Globus pallidus (tissue), 1 donor: ENCODE results near the gene OR2W3.

Experiments used
- DNase-seq: peaks from one replicate; pipeline ENCODE4 v3.0.0-alpha.2; 2015; ENCODE audit warnings: low spot score

The OR2W3 gene

DNA sequence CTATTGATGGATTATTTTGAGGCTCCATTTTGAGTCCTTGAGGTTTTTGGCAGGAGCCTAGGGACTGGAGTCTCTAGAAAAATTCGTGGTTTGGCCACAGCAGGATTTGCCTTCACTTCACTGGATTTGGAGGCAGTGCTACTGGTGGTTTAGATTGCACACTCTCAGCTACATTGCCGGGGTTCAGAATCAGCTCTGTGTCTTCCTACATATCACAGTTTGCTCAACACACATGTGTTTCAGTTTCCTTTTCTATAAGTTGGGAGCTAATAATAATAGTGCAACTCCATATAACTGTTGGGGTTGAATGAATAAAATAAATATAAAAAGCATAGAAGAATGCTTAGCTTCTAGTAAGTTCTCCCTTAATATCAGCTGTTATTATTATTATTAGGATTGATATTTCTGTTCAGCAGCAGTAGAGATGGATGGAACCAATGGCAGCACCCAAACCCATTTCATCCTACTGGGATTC is at the start of gene OR2W3:
Gene OR2W3 (plus strand): TSS at position 425 of the 475 bp plus-strand sequence. CDS start 0 bp downstream, at position 425.
- DNase-seq = no peak

DNA sequence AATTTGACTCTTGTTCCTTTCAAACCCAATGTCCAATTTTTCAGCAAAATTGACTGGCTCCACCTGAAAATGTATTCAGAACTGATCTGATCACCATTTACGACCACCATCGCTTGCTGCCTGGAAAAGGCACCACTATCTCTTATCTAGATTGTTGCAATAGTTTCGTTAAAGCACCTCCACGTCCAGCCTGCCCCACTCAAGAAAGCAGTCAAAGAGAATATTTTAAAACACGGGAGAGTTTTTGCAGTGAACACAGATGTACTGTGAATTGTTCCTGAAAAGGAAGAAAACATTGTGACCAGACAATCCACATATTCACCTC is 49.7 kb upstream of the OR2W3 start:
- DNase-seq = no peak

DNA sequence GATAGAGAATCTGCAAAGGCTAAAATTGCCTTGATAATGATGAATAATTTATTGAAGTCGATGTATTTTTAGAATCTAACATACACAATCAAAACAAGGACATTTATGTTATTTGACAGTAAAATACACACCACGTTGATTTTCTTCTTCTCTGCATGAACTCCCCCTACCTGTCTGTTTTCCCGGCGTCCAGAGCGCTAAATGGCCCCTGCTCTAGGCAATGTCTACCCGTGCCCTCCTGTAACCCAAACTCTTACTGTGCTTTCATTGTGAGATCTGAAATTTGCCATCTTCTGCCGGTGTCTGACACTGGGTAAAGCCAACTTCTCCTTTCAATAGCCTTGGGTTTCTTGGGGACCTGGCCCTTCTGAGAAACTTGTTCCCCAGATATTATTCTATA is 47.0 kb upstream of the OR2W3 start:
- DNase-seq = no peak

DNA sequence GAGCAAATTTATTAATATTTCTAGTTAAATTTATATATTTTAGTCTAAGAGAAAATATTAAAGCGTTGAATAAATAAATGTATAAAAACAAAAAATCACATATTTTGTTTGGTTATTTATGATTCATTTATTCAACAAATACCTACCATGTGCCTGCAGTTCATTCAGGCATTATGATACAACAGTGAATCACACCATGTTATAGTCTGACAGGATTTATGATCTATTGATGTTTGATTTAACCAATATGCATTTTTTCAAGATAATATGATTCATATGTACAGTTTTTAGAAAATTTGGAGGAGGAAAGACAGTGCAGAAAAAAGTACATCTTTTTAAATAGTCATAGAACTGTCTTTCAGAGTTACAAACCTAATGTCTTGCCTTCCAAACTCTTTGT is 45.8 kb upstream of the OR2W3 start:
- no peak for DNase-seq

DNA sequence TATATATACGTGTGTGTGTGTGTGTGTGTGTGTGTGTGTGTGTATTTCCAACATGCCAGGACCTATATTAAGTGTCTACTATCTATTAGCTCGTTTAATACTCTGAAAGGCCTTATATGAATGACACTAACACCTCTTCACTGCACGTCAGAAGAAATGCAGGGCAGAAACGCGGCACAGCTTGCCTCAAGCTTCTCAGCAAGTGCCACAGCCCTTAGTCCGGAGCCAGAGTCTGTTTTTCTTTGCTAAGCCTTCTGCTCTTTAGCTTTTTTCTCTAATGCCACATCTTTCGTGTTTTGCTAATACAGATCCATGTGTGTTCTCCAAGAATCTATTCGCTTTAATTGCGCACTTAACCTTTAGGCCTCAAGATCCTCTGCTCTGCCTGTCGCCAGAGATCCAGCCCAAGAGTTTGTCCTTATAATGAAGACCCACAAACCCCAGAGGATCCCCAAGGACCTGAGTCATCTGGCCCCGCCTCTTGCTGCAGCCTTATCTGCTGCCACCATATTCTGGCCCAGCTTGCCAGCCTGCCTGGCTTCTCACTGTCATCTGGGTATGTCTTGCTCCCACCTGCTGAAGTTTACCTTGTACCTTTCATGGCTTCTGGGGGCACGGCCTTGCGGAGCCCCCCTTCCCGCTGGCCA is 40.4 kb upstream of the OR2W3 start:
- no peak for DNase-seq

DNA sequence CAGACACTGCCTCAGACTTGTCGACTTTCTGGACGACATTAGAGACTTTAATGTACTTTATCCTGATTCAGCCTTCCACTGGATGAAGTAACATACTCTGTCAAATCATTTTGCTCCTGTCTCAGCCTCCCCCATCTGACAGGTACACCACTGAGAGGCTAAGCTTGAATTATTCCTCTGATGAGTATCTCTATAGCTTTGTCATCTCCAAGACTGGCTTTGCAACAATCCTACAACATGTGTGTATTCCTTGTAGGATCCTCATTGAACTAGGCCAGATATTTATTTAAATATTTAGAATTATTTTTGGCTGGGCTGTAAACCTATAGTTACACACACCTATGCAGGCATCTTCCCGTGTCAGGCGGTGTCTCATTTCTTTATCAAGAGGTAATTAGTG is 39.5 kb upstream of the OR2W3 start:
- no peak for DNase-seq

DNA sequence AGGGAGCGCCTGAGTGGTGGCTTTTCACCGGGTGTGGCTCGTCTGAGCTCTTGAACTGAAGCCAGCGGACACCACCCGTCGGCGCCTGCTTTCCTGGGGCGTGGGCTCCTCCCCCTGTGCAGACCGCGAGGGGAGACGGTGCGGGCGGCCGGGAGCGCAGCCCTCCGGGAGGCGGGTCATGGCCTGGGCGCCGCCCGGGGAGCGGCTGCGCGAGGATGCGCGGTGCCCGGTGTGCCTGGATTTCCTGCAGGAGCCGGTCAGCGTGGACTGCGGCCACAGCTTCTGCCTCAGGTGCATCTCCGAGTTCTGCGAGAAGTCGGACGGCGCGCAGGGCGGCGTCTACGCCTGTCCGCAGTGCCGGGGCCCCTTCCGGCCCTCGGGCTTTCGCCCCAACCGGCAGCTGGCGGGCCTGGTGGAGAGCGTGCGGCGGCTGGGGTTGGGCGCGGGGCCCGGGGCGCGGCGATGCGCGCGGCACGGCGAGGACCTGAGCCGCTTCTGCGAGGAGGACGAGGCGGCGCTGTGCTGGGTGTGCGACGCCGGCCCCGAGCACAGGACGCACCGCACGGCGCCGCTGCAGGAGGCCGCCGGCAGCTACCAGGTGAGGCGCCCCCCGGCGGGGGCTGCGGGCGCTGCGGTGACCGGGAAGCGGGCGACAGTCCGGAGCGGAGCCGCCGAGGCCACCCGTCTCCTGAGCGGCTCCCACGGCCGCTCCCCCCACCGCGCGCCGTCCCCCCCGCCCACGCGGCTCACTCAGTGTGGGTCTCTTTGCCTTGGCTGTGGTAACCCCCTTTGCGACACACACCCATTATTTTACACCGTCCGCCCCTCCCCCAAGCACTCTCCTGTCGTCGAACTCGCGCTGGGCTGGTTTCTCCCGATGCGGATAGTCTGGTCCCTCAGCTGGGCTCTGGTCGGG is 38.1 kb upstream of the OR2W3 start, which contains the start of gene TRIM58:
Gene TRIM58 (plus strand): TSS at position 119 of the 916 bp plus-strand sequence. CDS start 60 bp downstream, at position 179.
- DNase-seq = no peak

DNA sequence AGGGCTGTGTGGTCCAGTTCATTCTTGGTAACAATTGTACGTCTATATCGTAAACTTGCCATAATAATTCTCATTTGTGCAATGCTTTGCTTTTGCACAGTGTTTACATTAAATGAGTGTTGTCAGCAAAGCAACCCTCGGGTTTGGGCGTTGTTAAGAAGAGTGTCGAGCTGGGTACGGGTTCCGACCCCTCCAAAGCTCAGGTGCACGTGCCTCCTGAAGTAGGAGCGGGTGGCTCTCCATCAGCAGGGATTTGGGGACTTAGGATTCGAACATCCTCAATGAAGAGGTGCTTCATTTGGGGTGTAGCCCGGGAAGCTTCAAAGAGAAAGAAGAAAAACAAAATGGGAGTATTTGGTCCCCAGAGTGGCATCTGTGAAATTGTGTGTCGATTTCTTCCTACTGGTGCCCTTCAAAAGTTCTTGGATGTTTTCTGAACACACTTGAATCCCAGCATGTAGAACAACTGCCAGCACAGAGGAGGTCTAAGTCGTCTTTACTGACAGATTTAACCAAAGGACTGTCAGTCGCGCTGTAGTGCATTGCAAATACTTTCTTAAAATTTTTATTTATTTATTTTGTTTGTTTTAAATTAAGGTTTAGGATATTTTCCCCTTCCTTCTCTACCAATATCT is 37.3 kb upstream of the OR2W3 start:
- DNase-seq = no peak

DNA sequence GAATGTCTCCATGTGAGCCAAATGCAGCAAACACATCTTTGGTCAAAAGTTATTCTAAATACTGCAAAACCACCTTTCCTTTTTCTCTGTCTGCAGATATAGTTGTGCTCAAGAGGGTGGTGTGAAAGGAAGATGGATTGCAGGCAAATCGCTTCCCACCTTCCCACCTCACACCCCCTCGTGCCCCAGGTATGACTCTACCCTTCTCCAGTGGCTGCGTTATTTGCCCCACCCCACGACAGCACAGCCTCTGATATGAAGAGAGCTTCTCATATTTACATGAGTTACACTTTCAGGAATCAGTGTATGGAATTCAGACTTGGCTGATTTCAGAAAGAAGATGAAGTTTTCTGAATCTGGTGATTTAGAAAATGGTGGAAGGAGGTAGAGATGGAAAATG is 32.6 kb upstream of the OR2W3 start:
- DNase-seq = no peak

DNA sequence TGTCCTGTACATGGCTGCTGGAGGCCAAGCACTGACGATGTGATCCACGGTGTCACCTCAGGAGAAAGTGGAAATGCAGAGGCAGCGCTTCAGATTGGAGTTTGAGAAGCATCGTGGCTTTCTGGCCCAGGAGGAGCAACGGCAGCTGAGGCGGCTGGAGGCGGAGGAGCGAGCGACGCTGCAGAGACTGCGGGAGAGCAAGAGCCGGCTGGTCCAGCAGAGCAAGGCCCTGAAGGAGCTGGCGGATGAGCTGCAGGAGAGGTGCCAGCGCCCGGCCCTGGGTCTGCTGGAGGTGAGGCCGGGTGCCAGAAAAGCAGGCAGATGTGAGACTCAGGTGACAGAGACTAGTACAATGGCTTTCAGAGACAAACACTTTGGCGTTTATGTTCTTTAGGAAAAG is 30.7 kb upstream of the OR2W3 start:
- DNase-seq = no peak

DNA sequence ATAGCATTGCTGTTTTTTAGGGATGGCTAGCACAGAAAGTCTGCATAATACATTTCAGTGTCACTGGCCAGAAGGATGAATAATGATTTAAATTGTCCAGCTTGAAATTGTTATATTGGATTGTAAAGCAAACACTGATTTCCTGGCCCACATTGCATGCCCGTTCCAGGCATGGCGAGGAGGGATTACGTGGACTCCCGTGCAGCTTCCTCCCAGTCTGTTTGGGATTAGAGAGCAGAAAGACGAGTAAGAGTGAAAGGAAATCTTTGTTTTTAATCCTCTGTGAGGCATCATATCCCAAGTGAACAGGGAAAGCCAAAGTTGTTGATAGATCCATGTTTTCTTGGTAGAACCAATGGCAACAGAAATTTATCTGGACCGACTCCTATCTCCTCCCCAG is 30.0 kb upstream of the OR2W3 start:
- DNase-seq = no peak

DNA sequence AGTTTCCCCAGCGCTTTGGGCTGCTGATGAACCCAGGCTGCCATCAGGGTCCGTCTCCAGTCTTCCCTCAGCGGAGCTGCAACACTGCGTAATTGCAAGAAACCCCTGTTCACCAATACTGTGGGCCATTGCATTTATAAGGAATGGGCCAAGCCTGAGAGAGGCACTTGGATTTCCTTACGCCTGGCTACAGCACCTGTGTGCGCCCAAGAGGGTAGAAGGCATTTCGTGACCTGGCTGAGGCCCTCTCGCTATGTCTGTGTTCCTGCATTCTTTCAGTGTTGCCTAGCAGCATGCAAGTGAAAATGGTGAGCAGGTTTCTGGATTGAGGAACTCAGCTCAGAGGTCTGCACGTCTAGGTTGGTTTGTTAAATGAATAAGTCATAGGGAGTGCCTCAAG is 12.0 kb upstream of the OR2W3 start:
- DNase-seq = no peak

DNA sequence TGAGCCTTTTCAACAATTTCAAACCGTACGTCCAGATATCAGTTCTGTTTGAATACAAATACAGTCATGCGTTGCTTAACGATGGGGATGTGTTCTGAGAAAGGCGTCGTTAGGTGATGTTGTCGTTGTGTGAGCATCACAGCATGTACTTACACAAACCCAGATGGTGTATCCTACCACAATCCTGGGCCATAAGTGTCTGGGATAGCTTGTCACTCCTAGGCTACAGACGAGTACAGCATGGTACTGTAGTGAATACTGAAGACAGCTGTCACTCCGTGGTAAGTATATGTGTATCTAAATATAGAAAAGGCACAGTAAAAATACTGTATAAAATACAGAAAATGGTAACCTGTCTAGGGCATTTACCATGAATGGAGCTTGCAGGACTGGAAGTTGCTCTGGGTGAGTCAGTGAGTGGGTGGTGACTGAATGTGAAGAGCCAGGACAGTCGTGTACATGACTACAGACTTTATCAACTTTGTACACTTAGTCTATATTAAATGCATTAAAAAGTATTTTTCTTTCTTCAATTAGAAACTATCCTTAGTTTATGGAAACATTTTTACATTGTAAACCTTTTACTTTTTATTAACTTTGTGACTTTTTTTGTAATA is 10.5 kb upstream of the OR2W3 start:
- no peak for DNase-seq

DNA sequence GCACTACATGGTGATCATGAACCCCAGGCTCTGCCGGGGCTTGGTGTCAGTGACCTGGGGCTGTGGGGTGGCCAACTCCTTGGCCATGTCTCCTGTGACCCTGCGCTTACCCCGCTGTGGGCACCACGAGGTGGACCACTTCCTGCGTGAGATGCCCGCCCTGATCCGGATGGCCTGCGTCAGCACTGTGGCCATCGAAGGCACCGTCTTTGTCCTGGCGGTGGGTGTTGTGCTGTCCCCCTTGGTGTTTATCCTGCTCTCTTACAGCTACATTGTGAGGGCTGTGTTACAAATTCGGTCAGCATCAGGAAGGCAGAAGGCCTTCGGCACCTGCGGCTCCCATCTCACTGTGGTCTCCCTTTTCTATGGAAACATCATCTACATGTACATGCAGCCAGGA is 589 bp downstream of the OR2W3 start:
- no peak for DNase-seq

DNA sequence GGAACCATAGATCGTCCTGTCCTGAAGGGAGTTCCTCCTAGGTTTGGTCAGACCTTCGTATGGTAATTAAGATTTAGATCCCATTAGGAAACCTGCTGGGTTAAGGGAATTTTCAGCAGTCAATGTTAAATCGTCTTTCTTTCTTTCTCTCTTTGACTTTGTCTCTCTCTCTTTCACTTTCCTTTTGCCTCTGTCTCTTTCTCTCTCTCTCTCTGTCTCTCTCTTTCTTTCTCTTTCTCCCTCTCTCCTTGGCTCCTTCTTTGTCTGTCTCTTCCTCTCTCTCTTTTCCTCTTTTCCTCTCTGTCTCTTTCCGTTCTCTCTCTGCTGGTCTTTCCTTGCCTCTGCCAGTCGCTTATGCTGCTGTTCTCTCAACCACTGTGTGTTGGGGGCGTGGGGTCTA is 8.7 kb downstream of the OR2W3 start:
- no peak for DNase-seq

DNA sequence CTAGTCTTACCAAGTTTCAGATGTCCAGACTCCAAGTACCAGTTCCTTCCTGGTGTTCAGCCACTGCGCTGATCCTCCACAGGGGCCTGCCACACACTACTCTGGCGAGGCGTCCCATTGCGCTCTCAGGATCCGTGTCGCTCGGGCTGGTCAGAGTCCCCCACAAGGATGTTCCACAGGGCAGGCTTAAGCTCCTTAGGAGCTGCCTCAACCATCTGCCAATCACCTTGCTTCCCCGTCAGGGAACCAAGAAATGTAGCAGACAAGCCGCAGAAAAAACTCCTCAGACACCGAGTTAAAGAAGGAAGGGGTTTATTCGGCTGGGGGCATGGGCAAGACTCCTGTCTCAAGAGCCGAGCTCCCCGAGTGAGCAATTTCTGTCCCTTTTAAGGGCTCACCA is 9.8 kb downstream of the OR2W3 start:
- no peak for DNase-seq

DNA sequence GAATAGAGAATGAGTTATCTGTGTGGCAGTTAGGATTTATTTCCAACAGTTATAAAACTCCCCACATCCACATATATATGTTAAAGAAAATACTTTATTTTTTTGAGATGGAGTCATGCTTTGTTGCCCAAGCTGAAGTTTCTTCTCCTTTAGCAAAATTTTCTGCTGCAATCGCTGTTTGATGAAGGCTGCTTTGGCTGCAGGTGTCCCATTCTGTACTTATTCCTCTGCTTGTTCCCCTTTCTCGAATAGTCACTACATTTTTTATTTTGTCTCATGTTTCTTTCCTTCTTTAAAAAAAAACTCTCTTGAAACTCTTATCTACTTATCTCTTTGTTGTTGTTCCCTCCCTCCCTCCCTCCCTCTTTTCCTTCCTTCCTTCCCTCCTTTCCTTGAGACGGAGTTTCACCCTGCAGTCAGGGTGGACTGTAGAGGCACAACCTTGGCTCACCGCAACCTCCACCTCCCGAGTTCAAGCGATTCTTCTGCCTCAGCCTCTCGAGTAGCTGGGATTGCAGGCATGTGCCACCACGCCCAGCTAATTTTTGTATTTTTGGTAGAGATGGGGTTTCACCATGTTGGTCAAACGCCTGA is 10.6 kb downstream of the OR2W3 start:
- DNase-seq = no peak

DNA sequence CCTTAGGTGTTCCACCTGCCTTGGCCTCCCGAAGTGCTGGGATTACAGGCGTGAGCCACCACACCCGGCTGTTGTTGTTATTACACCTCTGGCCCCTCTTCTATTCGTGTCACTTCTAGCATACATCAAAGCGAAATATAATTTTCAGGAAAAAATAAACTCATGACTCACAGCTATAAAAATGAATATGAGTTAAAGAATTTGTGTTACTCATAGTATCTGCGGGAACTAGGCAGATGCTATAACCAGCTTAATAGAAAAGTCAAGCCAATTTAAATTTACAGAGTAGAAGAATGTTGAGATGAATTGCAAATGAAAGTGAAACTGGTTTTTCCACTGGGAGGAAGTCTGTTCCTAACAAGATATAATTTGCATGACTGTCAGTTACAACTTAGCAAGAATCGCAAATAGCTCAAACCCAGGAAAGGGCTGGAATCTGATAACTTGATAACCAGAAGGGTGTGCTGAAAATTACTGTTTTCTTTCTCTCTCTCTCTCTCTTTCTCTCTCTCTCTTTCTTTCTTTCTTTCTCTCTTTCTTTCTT is 11.2 kb downstream of the OR2W3 start:
- DNase-seq = no peak

DNA sequence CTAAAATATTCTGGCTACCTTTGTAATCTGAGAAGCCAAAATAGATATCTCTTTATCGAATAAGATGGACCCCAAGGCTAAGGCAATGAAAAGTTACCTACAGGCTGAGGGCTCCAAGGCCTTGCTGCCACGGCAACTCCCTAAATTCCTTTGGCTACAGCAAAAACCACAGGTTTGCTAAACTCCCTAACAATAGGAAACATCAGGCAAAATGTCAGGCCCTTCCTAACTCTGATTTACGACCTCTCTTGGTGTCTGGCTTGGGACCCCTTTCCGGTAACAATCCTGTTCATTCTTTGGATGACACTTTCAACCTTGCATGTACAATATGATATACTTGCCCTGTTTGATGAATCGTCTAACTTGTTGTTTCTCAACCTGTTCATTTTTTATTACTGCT is 13.4 kb downstream of the OR2W3 start:
- no peak for DNase-seq

DNA sequence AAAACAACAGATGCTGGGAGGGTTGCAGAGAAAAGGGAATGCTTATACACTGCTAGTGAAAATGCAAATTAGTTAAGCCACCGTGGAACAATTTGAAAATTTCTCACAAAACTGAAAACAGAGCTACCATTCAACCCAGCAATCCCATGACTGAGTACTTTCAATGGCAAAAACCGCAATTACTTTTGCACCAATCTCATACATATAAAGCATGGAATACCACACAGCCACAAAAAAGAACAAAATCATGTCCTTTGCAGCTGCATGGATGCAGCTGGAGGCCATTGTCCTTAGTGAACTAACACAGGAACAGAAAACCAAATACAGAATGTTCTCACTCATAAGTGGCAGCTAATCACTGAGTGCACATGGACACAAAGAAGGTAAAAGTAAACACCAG is 18.4 kb downstream of the OR2W3 start:
- DNase-seq = no peak

DNA sequence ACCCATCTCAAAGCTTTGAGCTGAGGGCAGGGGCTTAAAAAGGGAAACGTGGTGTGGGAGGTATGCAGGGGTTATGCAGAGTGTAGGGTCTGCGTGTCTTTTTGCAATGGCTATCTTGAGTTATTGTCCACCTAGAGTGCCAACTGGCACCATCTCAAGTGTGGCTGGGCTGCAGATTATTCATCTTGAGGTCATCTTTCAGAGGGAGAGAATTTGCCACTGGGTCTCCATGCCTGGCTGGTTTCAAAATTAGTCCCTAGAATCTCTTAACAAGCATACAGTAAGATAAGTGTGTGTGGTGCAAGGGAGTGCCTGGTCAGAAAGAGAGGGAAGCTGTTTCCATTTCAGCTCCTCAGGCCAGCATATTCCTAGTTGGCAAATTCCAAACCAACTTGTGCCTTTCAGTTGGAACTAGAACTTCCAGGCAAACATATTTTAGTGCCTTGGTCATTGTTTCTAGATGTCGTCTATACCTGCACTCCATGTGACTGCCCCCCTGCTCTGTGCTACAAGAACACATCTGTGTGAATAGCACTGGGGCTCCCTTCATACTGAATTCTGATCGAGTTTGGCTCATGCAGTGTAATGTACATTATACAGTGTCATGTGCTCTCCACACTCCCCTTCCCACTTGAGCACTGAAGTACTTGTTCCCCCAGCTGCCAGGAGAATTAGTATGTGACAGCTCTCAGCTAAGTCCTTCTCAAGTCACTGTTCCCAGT is 19.7 kb downstream of the OR2W3 start:
- DNase-seq = no peak
